Astrocyte (in vitro differentiated cells and primary cell): ENCODE data around the gene H1-8. TPM values are rescaled to one million over a fixed set of nuclear protein-coding genes. Genes with fewer than 3 reads are reported as not detected.

Experiments used
- DNase-seq: peaks from one replicate; pipeline ENCODE4 v3.0.0-alpha.2; 2010; ENCODE audit warnings: low read depth
- FAIRE-seq: peaks from 2 replicates; lab custom pipeline; 2011; peaks lifted over from hg19 to GRCh38; lab: Jason Lieb, UNC
- H2AFZ ChIP-seq: 2 replicates; pipeline ENCODE4 v1.6.0; 2012; ENCODE audit warnings: low read depth, low read length, inconsistent platforms
- H3K27ac ChIP-seq: 2 replicates; pipeline ENCODE4 v1.5.1; 2011; ENCODE audit warnings: low read depth, low read length, inconsistent platforms
- H3K27me3 ChIP-seq: 2 replicates; pipeline ENCODE4 v1.6.0; 2011; ENCODE audit warnings: low read length, inconsistent platforms; ENCODE audit not compliant: insufficient read depth
- H3K36me3 ChIP-seq: 2 replicates; pipeline ENCODE4 v1.5.1; 2011; ENCODE audit warnings: low read length, inconsistent platforms; ENCODE audit not compliant: insufficient read depth
- H3K4me1 ChIP-seq: 2 replicates; pipeline ENCODE4 v1.5.1; 2011; ENCODE audit warnings: low read length, inconsistent platforms; ENCODE audit not compliant: insufficient read depth
- H3K4me2 ChIP-seq: 2 replicates; pipeline ENCODE4 v1.6.0; 2012; ENCODE audit warnings: low read length, inconsistent platforms
- H3K4me3 ChIP-seq: 2 replicates; pipeline ENCODE4 v1.5.1; 2011; ENCODE audit warnings: low read depth, mild to moderate bottlenecking, low read length, inconsistent platforms; ENCODE audit not compliant: insufficient read depth
- H3K79me2 ChIP-seq: 2 replicates; pipeline ENCODE4 v1.6.0; 2012; ENCODE audit warnings: mild to moderate bottlenecking, low read length, inconsistent platforms; ENCODE audit not compliant: insufficient read depth
- H3K9ac ChIP-seq: 2 replicates; pipeline ENCODE4 v1.6.0; 2012; ENCODE audit warnings: mild to moderate bottlenecking, low read length, inconsistent platforms
- H3K9me3 ChIP-seq: 2 replicates; pipeline ENCODE4 v1.5.1; 2012; ENCODE audit warnings: low read depth, mild to moderate bottlenecking, low read length, inconsistent platforms; ENCODE audit not compliant: insufficient read depth
- H4K20me1 ChIP-seq: 2 replicates; pipeline ENCODE4 v1.6.0; 2012; ENCODE audit warnings: low read length, inconsistent platforms; ENCODE audit not compliant: insufficient read depth
- H3K27ac Mint-ChIP-seq: one replicate; pipeline ENCODE4 v1.8.0; 2021; ENCODE audit warnings: mild to moderate bottlenecking, mixed read lengths; ENCODE audit not compliant: unreplicated experiment
- H3K27me3 Mint-ChIP-seq: one replicate; pipeline ENCODE4 v1.8.0; 2021; ENCODE audit warnings: low read depth, mixed read lengths; ENCODE audit not compliant: unreplicated experiment
- H3K36me3 Mint-ChIP-seq: one replicate; pipeline ENCODE4 v1.8.0; 2021; ENCODE audit warnings: low read depth, mixed read lengths; ENCODE audit not compliant: unreplicated experiment
- H3K4me1 Mint-ChIP-seq: one replicate; pipeline ENCODE4 v1.8.0; 2021; ENCODE audit warnings: low read depth, mixed read lengths; ENCODE audit not compliant: unreplicated experiment
- H3K4me3 Mint-ChIP-seq: one replicate; pipeline ENCODE4 v1.8.0; 2021; ENCODE audit warnings: mild to moderate bottlenecking, moderate library complexity, mixed read lengths; ENCODE audit not compliant: unreplicated experiment
- H3K9me3 Mint-ChIP-seq: one replicate; pipeline ENCODE4 v1.8.0; 2021; ENCODE audit warnings: mild to moderate bottlenecking, mixed read lengths; ENCODE audit not compliant: unreplicated experiment
- EZH2 ChIP-seq: IDR thresholded peaks from 2 replicates; pipeline ENCODE4 v1.6.1; 2012; ENCODE audit warnings: mild to moderate bottlenecking, low read length, inconsistent platforms; ENCODE audit not compliant: insufficient read depth
- total RNA-seq: library from RNA; stranded (reverse); gene quantifications from 2 replicates; pipeline ENCODE4 v1.2.1, GENCODE V29; 2021
- TF ChIP-seq, protein P1 (sequence below): IDR thresholded peaks from 2 replicates; pipeline ENCODE4 v1.5.1; 2011; ENCODE audit warnings: low read depth, mild to moderate bottlenecking, inconsistent platforms, low read length, moderate library complexity; ENCODE audit not compliant: insufficient read depth

Gene H1-8
- total RNA-seq, 1 donor from 2014 or later: not detected

DNA sequence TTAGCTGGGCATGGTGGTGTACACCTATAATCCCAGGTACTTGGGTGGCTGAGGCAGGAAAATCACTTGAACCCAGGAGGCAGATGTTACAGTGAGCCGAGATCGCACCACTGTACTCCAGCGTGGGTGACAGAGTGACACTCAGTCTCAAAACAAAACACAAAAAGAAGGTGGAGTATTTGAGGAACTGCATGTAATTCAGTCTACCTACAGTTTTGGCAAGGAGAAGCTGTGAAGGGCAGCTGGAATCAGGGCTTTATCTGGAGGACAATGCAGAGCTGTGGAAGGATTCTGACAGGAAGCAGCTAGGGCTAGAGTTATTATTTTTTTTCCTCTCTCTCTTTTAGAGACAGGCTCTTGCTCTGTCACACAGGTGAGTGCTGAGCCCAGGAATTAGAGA is 6.8 kb downstream of the H1-8 start:
- Mint-ChIP-seq H3K9me3 (no peaks in the 10 kb centered on the region), H3K4me3 (no peak overlapping the region), H3K27me3 (no peaks in the 10 kb centered on the region), H3K27ac (peak overlapping the region; percentile 20), H3K36me3 (peaks cover 4% of the 10 kb centered on the region), H3K4me1 (peaks cover 29% of the 10 kb centered on the region)
- H3K9me3 ChIP-seq: no peaks in the 10 kb centered on the region
- H3K4me3 ChIP-seq: no peak overlapping the region
- DNase-seq (no peak), FAIRE-seq (no peak)
- H3K27ac ChIP-seq: no peak overlapping the region
- peaks cover 9% of the 10 kb centered on the region for H3K4me1 ChIP-seq
- peak overlapping the region; percentile 5 for H3K4me2 ChIP-seq
- no peaks in the 10 kb centered on the region for H4K20me1 ChIP-seq
- H3K79me2 ChIP-seq: no peaks in the 10 kb centered on the region
- H3K36me3 ChIP-seq: no peaks in the 10 kb centered on the region
- no peak overlapping the region for H2AFZ ChIP-seq
- no peaks in the 10 kb centered on the region for H3K27me3 ChIP-seq
- H3K9ac ChIP-seq: no peak overlapping the region
- TF ChIP-seq, protein P1, sequence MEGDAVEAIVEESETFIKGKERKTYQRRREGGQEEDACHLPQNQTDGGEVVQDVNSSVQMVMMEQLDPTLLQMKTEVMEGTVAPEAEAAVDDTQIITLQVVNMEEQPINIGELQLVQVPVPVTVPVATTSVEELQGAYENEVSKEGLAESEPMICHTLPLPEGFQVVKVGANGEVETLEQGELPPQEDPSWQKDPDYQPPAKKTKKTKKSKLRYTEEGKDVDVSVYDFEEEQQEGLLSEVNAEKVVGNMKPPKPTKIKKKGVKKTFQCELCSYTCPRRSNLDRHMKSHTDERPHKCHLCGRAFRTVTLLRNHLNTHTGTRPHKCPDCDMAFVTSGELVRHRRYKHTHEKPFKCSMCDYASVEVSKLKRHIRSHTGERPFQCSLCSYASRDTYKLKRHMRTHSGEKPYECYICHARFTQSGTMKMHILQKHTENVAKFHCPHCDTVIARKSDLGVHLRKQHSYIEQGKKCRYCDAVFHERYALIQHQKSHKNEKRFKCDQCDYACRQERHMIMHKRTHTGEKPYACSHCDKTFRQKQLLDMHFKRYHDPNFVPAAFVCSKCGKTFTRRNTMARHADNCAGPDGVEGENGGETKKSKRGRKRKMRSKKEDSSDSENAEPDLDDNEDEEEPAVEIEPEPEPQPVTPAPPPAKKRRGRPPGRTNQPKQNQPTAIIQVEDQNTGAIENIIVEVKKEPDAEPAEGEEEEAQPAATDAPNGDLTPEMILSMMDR: no peak
- no peak for TF ChIP-seq EZH2

DNA sequence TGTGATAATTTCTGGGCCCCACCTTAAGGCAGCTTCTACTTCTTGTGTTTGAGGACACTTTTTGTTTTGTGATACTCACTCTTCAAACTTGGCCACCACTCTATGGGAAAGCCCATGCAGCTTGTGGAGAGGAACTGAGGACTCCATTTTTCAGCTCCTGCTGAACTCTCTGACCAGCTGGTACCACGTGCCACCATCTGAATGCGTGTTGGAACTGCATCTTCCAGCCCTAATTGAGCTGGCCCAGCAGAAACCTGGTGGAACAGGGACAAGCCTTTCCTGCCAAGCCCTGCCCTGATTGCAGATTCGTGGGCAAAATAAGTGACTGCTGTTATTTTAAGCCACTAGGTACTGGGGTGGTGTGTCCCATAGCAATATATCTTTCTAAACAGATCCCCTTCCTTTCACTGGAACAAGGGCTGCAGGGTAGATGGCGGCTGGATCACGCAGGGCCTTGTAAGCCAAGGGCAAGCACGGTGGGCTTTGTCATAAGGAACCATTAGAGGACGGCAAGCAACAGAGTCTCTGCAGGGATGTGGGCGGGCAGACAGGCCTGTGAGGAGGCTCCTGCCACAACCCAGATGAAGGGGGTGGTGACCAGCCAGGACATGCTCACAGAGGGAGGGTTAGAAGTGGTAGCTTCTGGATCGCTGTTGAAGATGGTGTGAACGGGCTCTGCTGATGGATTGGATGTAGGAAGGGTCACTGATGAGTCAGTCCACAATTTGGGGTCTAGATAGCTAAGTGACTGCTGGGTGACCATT is 9.5 kb downstream of the H1-8 start:
- no peak overlapping the region for H3K4me2 ChIP-seq
- H3K4me1 ChIP-seq: peaks cover 13% of the 10 kb centered on the region
- no peaks in the 10 kb centered on the region for H3K9me3 Mint-ChIP-seq
- H2AFZ ChIP-seq: no peak overlapping the region
- TF ChIP-seq, protein P1: no peak
- no peak for TF ChIP-seq EZH2
- H3K27me3 ChIP-seq: no peaks in the 10 kb centered on the region
- no peak overlapping the region for H3K27ac Mint-ChIP-seq
- H3K27me3 Mint-ChIP-seq: no peaks in the 10 kb centered on the region
- FAIRE-seq: no peak
- DNase-seq: no peak
- no peaks in the 10 kb centered on the region for H4K20me1 ChIP-seq
- H3K4me1 Mint-ChIP-seq: peaks cover 40% of the 10 kb centered on the region
- H3K4me3 ChIP-seq: no peak overlapping the region
- no peaks in the 10 kb centered on the region for H3K9me3 ChIP-seq
- no peak overlapping the region for H3K4me3 Mint-ChIP-seq
- no peaks in the 10 kb centered on the region for H3K36me3 ChIP-seq
- H3K79me2 ChIP-seq: no peaks in the 10 kb centered on the region
- H3K27ac ChIP-seq: no peak overlapping the region
- peaks cover 14% of the 10 kb centered on the region for H3K36me3 Mint-ChIP-seq
- no peak overlapping the region for H3K9ac ChIP-seq

DNA sequence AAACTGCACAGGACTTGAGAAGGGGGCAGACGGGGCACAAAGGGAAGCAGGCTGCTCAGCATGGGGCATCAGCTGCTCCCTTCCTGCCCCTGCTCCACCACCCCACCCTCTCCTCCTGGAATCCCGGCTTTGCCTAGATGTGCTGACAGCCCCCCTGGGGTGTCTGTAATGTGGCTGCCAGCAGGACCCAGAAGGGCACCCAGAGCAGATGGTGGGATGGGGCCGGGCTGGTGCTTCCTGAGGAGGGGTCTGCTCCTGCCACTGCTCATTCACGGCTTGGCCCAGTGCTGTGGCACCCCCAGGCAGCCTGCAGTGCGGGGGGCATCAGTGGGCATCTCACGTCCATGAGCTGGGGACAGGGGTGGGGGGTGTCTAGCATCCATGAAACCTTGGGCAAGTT is 10.2 kb downstream of the H1-8 start:
- Mint-ChIP-seq H3K4me3 (no peak overlapping the region), H3K9me3 (no peaks in the 10 kb centered on the region), H3K4me1 (peaks cover 47% of the 10 kb centered on the region), H3K27ac (no peak overlapping the region), H3K27me3 (no peaks in the 10 kb centered on the region), H3K36me3 (peaks cover 21% of the 10 kb centered on the region)
- H3K9ac ChIP-seq: no peak overlapping the region
- no peaks in the 10 kb centered on the region for H3K27me3 ChIP-seq
- H3K9me3 ChIP-seq: no peaks in the 10 kb centered on the region
- H3K36me3 ChIP-seq: no peaks in the 10 kb centered on the region
- H3K4me2 ChIP-seq: no peak overlapping the region
- no peak overlapping the region for H3K4me3 ChIP-seq
- H3K4me1 ChIP-seq: peaks cover 20% of the 10 kb centered on the region
- no peak for TF ChIP-seq EZH2
- TF ChIP-seq, protein P1: no peak
- no peaks in the 10 kb centered on the region for H4K20me1 ChIP-seq
- no peak for FAIRE-seq
- no peak overlapping the region for H2AFZ ChIP-seq
- DNase-seq: no peak
- H3K27ac ChIP-seq: no peak overlapping the region
- no peaks in the 10 kb centered on the region for H3K79me2 ChIP-seq
